Measurements from ENCODE around the gene COX20. TPM values are rescaled to one million over a fixed set of nuclear protein-coding genes. Genes with fewer than 3 reads are reported as not detected.

Gene COX20
- total and polyA plus RNA-seq, 2 of the 8 experiments (the other 6 are each of a cell fraction or from before 2014, with no cell fraction given): 17.5 to 28.8 TPM

DNA sequence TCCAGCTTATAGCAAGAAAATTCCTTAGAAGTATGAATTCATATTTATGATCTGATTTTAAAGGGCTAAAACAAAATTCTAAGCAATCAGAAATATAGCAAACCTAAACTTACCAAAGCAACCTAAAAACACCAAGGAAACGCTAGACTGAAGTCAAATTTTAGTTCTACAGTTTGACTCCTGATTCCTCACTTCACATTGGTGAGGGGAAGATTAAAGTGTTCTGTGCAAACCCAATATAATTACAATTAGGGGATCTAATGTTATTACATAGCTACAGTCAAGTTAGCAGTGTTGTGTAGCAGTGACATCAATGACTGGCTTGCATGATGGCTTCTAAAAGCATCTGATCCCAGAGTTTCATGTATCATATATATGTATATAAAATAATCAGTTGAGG, 17.2 kb downstream of the COX20 start:
- Histone ChIP-seq H3K79me2 (ENCODE audit: control insufficient read depth in 1 of 2, insufficient read depth in 2 of 2, low read length in 2 of 2) (peaks cover 0 to 56% of the 10 kb centered on the region in 2 experiments; a peak in 2 of 4 replicates), H2AFZ (ENCODE audit: low read length) (no peak overlapping the region), H3K9me3 (ENCODE audit: insufficient read depth in 2 of 2, low read depth in 1 of 2, low read length in 1 of 2) (no peaks in the 10 kb centered on the region), H2BK12ac (ENCODE audit: low read depth, low read length) (no peak overlapping the region), H3K79me1 (ENCODE audit: low read depth, low read length) (no peaks in the 10 kb centered on the region), H3K23ac (ENCODE audit: insufficient read length) (no peak overlapping the region), H4K5ac (ENCODE audit: insufficient read length, low read depth, low read length) (no peak overlapping the region), H3K9ac (replicated peaks in 1 of 4; ENCODE audit: extremely low read depth in 1 of 4, low read depth in 3 of 4, low read length in 3 of 4) (no peak overlapping the region), H3K14ac (ENCODE audit: insufficient read length) (no peak overlapping the region), H3K27me3 (replicated peaks in 1 of 4; ENCODE audit: control insufficient read depth in 3 of 4, extremely low read depth in 1 of 4, insufficient read depth in 3 of 4, low read length in 3 of 4) (no peaks in the 10 kb centered on the region), H3K36me3 (ENCODE audit: control insufficient read depth in 2 of 4, insufficient read depth in 4 of 4, low read length in 3 of 4) (peaks cover 26 to 100% (median 64%) of the 10 kb centered on the region in 4 experiments), H4K20me1 (replicated peaks in 1 of 2; ENCODE audit: control insufficient read depth in 1 of 2, insufficient read depth in 2 of 2, low read length in 2 of 2) (peaks cover 0 to 3% of the 10 kb centered on the region in 2 experiments), H3K23me2 (ENCODE audit: low read depth, low read length) (no peaks in the 10 kb centered on the region), H4K91ac (replicated peaks; ENCODE audit: insufficient read length, low read length) (no peak overlapping the region), H3K27ac (ENCODE audit: low read depth, low read length) (no peak overlapping the region), H3K18ac (ENCODE audit: extremely low read depth, low read length) (no peak overlapping the region), H4K8ac (ENCODE audit: extremely low read depth, insufficient read depth, low read length) (no peak overlapping the region), H2BK20ac (ENCODE audit: low read length) (no peak overlapping the region), H3K56ac (replicated peaks; ENCODE audit: insufficient read length, low read depth, low read length) (no peak overlapping the region), H3K4me1 (replicated peaks in 1 of 4; ENCODE audit: control insufficient read depth in 3 of 4, insufficient read depth in 4 of 4, low read length in 3 of 4) (no peaks in the 10 kb centered on the region), H2BK120ac (replicated peaks; ENCODE audit: low read depth, low read length) (no peak overlapping the region), H3K4me3 (ENCODE audit: extremely low read depth in 1 of 4, insufficient read depth in 2 of 4, low read depth in 3 of 4, low read length in 4 of 4) (no peak overlapping the region), H2AK5ac (ENCODE audit: low read depth, low read length) (no peak overlapping the region), H2BK15ac (ENCODE audit: low read length) (no peak overlapping the region), H3K4me2 (ENCODE audit: insufficient read depth in 1 of 2, low read depth in 2 of 2, low read length in 2 of 2) (no peak overlapping the region), H2BK5ac (ENCODE audit: low read depth, low read length) (no peak overlapping the region), H3K4ac (replicated peaks; ENCODE audit: insufficient read length, low read depth, low read length) (no peak overlapping the region)
- DNase-seq (ENCODE audit: low read depth in 1 of 2, low spot score in 2 of 2): no peak
- TF ChIP-seq POLR2A (IDR thresholded peaks at IDR 0.05; ENCODE audit: control extremely low read depth in 1 of 2, low read depth in 2 of 2, low read length in 2 of 2) (peak in 1 of 2 experiments; percentile 13), SP1 (IDR thresholded peaks at IDR 0.05; ENCODE audit: low read depth, low read length) (no peak), POLR2AphosphoS5 (IDR thresholded peaks at IDR 0.05; ENCODE audit: low read depth, low read length) (peak; percentile 77; the same call in 1 of the 2 replicates)
- TF ChIP-seq, protein P1, sequence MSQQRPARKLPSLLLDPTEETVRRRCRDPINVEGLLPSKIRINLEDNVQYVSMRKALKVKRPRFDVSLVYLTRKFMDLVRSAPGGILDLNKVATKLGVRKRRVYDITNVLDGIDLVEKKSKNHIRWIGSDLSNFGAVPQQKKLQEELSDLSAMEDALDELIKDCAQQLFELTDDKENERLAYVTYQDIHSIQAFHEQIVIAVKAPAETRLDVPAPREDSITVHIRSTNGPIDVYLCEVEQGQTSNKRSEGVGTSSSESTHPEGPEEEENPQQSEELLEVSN (IDR thresholded peaks at IDR 0.05): no peak
- WGBS, 2 experiments (ENCODE audit: extremely low coverage in 1 of 2, insufficient coverage in 1 of 2, insufficient read length in 1 of 2, insufficient replicate concordance in 2 of 2, low coverage in 1 of 2, low lambda C conversion rate in 2 of 2, missing lambda C conversion rate in 1 of 2): 87% methylated on average over 1 of the region's 1 CpG; no CpG with 5 or more reads in 1 of the 2 experiments
- ChIA-PET CTCF (ENCODE audit: partially characterized antibody) (no interaction called here), POLR2A (ENCODE audit: partially characterized antibody) (interaction anchor here (0.9 to 29.6 kb wide), 7 partner anchors 9 to 390 kb away, joined by 3 to 677 read pairs (median 3); partner anchors contain the start of genes COX20 and HNRNPU)
- FAIRE-seq: no peak

Measured in H1 (cell line).